HCT116 (cell line): ENCODE data around the gene PDIK1L.

Experiments used
- RAD21 ChIP-seq: IDR thresholded peaks from 2 replicates; pipeline ENCODE4 v1.6.1; 2012; ENCODE audit warnings: low read depth, mild to moderate bottlenecking
- ZNF274 ChIP-seq: fragments of 200-500 bp; sonication (Bioruptor generic); IDR thresholded peaks from 2 replicates; pipeline ENCODE4 v1.6.1; 2014; ENCODE audit warnings: mild to moderate bottlenecking, low read depth, low read length, inconsistent platforms

- TF ChIP-seq ZNF274 = no peak
- no peak for TF ChIP-seq RAD21
These were observed 42.4 kb downstream of the PDIK1L start for GRCh38 chr1:26153966-26154532.
